CD4-positive, alpha-beta T cell treated with Interleukin-2 at 100 ng/mL for 4 hours (primary cell): ENCODE results near the gene PDS5B.

Experiments
- DNase-seq: peaks from one replicate; pipeline ENCODE4 v3.0.0-alpha.2; 2020; ENCODE audit warnings: low spot score

Gene PDS5B

GRCh38 chr13:32590266-32590665, 4.0 kb downstream of the PDS5B start:
- no peak for DNase-seq

GRCh38 chr13:32592082-32592481, 5.8 kb downstream of the PDS5B start:
- DNase-seq, result no peak

- DNase-seq, result no peak
Measured at GRCh38 chr13:32594157-32594738, 8.0 kb downstream of the PDS5B start.

- DNase-seq, result no peak
Measured at GRCh38 chr13:32595306-32595705, 9.1 kb downstream of the PDS5B start.

GRCh38 chr13:32600890-32601289, 14.6 kb downstream of the PDS5B start:
- DNase-seq, result no peak

GRCh38 chr13:32609428-32609827, 23.2 kb downstream of the PDS5B start:
- DNase-seq, result no peak

GRCh38 chr13:32610538-32610937, 24.3 kb downstream of the PDS5B start:
- DNase-seq, result no peak

- DNase-seq, result no peak
Measured at GRCh38 chr13:32610977-32611376, 24.7 kb downstream of the PDS5B start.

- DNase-seq, result no peak
Measured at GRCh38 chr13:32616883-32617511, 30.7 kb downstream of the PDS5B start.

- DNase-seq, result no peak
Measured at GRCh38 chr13:32622827-32623226, 36.6 kb downstream of the PDS5B start.

GRCh38 chr13:32624441-32624840, 38.2 kb downstream of the PDS5B start:
- DNase-seq, result no peak

GRCh38 chr13:32627793-32628192, 41.5 kb downstream of the PDS5B start:
- DNase-seq, result no peak

GRCh38 chr13:32629313-32629712, 43.1 kb downstream of the PDS5B start:
- DNase-seq, result no peak

GRCh38 chr13:32629866-32630265, 43.6 kb downstream of the PDS5B start:
- DNase-seq, result no peak

- no peak for DNase-seq
Measured at GRCh38 chr13:32632343-32632909, 46.2 kb downstream of the PDS5B start.

GRCh38 chr13:32636711-32637110, 50.5 kb downstream of the PDS5B start:
- no peak for DNase-seq

GRCh38 chr13:32638739-32639138, 52.5 kb downstream of the PDS5B start:
- DNase-seq, result no peak

GRCh38 chr13:32639502-32640105, 53.4 kb downstream of the PDS5B start:
- peak; percentile 69 for DNase-seq

GRCh38 chr13:32642316-32642715, 56.1 kb downstream of the PDS5B start:
- no peak for DNase-seq

- no peak for DNase-seq
Measured at GRCh38 chr13:32642858-32643257, 56.6 kb downstream of the PDS5B start.

GRCh38 chr13:32645854-32646253, 59.6 kb downstream of the PDS5B start:
- DNase-seq, result peak; percentile 16

- DNase-seq, result no peak
Measured at GRCh38 chr13:32647926-32648325, 61.7 kb downstream of the PDS5B start.

- peak; percentile 71 for DNase-seq
Measured at GRCh38 chr13:32650705-32651311, 64.6 kb downstream of the PDS5B start.
